Thyroid gland (tissue), 4 donors: ENCODE results near the gene TPT1. TPM values are rescaled to one million over a fixed set of nuclear protein-coding genes. Genes with fewer than 3 reads are reported as not detected.

Experiments used
- DNase-seq, 2 donors: peaks; one replicate each; pipeline ENCODE4 v3.0.0-alpha.2; 2019
- H3K27ac ChIP-seq, 3 donors: fragments of 200-600 bp; sonication (generic); 1 replicate in 2 of 3; 2 replicates in 1 of 3; pipeline ENCODE4 v1.5.1; 2016 to 2019; ENCODE audit warnings: mild to moderate bottlenecking in 1 of 3, moderate library complexity in 1 of 3
- H3K27me3 ChIP-seq: fragments of 200-600 bp; sonication (generic); one replicate; pipeline ENCODE4 v1.5.1; 2019
- H3K36me3 ChIP-seq, 2 donors: fragments of 200-600 bp; sonication (generic); one replicate each; pipeline ENCODE4 v1.5.1; 2016 to 2019
- H3K4me1 ChIP-seq, 2 donors: fragments of 200-600 bp; sonication (generic); one replicate each; pipeline ENCODE4 v1.5.1; 2017 to 2019
- H3K4me3 ChIP-seq, 3 donors: fragments of 200-600 bp; sonication (generic); replicated peaks in 1 of 3; 1 replicate in 2 of 3; 2 replicates in 1 of 3; pipeline ENCODE4 v1.5.1; 2016; ENCODE audit warnings: mild to moderate bottlenecking in 1 of 3
- H3K9me3 ChIP-seq: fragments of 200-600 bp; sonication (generic); one replicate; pipeline ENCODE4 v1.5.1; 2017
- POLR2A ChIP-seq, 2 donors: fragments of 450-650 bp; IDR thresholded peaks; one replicate each; pipeline ENCODE4 v1.6.1; 2017; ENCODE audit warnings: antibody characterized with exemption in 2 of 2, mild to moderate bottlenecking in 2 of 2, moderate library complexity in 1 of 2
- whole genome bisulfite sequencing, 2 donors: methylation state at CpG; one replicate each; pipeline ENCODE4 v1.1.5; 2017; 5-methylcytosine and 5-hydroxymethylcytosine counted together
- intact Hi-C: fragments of 100-400 bp; cut with DNase I; formaldehyde crosslinking; loops from one replicate; pipeline ENCODE4 v1.15.1; 2023
- total RNA-seq, 4 donors: library from RNA; depleted of rRNA; stranded (reverse); fragments of >200 nt; gene quantifications; one replicate each; pipeline ENCODE4 v1.2.3, GENCODE V29; 2016
- TF ChIP-seq, protein P1 (sequence below), 6 experiments: fragments of 200-600 bp in 3 of 6; fragments of 450-650 bp in 3 of 6; sonication (generic) in 3 of 6; IDR thresholded peaks; one replicate each; pipeline ENCODE4 v1.5.1; 2016 to 2019; ENCODE audit warnings: antibody characterized with exemption in 6 of 6, mild to moderate bottlenecking in 2 of 6, inconsistent platforms in 1 of 6, moderate library complexity in 1 of 6

The TPT1 gene
- total RNA-seq, 4 donors from 2014 or later: 2,350 to 4,169 (median 2,632) TPM

DNA sequence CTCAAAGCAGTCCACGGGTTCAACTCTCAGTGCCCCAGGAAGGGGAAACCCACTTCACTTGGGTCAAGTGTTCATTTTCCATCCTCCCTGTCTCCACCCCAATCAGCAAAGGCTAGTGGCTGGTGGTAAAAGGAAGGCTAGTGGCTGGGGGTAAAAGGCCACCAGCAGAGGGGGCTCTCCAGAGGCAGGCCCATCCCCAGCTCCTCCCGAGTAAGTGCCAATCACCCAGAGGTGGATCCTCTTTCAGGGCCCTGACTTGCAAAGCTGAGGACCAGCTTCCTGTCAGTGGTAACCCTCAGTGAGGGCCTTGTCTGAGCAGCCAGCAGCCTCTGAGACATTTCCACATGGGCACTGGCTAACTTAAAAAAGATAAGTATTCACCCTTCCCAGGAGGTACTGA is 22.0 kb upstream of the TPT1 start:
- H3K36me3 ChIP-seq: no peaks in the 10 kb centered on the region
- H3K4me1 ChIP-seq: peaks cover 0 to 5% of the 10 kb centered on the region in 2 donors
- no peaks in the 10 kb centered on the region for H3K27me3 ChIP-seq
- WGBS, 2 donors: 87 to 100% methylated on average over 2 of the region's 2 CpGs
- no peaks in the 10 kb centered on the region for H3K9me3 ChIP-seq
- no peak for DNase-seq
- no peak overlapping the region for H3K27ac ChIP-seq
- TF ChIP-seq, protein P1, sequence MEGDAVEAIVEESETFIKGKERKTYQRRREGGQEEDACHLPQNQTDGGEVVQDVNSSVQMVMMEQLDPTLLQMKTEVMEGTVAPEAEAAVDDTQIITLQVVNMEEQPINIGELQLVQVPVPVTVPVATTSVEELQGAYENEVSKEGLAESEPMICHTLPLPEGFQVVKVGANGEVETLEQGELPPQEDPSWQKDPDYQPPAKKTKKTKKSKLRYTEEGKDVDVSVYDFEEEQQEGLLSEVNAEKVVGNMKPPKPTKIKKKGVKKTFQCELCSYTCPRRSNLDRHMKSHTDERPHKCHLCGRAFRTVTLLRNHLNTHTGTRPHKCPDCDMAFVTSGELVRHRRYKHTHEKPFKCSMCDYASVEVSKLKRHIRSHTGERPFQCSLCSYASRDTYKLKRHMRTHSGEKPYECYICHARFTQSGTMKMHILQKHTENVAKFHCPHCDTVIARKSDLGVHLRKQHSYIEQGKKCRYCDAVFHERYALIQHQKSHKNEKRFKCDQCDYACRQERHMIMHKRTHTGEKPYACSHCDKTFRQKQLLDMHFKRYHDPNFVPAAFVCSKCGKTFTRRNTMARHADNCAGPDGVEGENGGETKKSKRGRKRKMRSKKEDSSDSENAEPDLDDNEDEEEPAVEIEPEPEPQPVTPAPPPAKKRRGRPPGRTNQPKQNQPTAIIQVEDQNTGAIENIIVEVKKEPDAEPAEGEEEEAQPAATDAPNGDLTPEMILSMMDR (IDR thresholded peaks at IDR 0.05): no peak
- TF ChIP-seq POLR2A (IDR thresholded peaks at IDR 0.05): no peak
- intact Hi-C loops: no loop called here
- no peak overlapping the region for H3K4me3 ChIP-seq

DNA sequence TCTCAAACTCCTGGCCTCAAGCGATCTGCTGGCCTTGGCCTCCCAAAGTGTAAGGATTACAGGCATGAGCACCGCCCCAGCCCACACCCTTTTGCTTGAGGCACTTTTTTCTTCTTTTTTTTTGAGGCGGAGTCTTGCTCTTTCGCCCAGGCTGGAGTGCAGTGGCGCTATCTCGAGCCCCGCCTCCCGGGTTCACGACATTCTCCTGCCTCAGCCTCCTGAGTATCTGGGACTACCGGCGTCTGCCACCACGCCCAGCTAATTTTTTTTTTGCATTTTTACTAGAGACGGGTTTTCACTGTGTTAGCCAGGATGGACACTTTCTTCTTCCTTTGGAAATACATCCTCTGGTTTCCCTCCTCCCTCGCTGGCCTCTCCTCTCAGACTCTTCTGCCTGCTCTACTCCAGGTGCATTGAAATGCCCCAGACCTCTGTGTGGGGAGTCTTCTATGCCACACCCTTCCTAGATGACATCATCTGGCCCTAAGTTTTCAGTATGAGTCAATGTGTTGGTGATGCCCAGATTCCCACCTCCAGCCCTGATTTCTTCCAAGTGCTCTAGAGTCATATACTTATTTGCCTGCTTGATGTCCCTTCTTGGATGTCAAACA is 20.7 kb upstream of the TPT1 start:
- peaks cover 0 to 3% of the 10 kb centered on the region in 2 donors for H3K36me3 ChIP-seq
- intact Hi-C loops: no loop called here

GRCh38 chr13:45356966-45357672 is 16.1 kb upstream of the TPT1 start:
- 81 to 93% methylated on average over 7 of the region's 7 CpGs for whole genome bisulfite sequencing, 2 donors
- no peak overlapping the region for H3K4me3 ChIP-seq
- H3K27ac ChIP-seq: no peak overlapping the region
- intact Hi-C loops: no loop called here
- peaks cover 4 to 9% of the 10 kb centered on the region in 2 donors for H3K36me3 ChIP-seq
- H3K4me1 ChIP-seq: no peaks in the 10 kb centered on the region
- DNase-seq: no peak
- no peaks in the 10 kb centered on the region for H3K27me3 ChIP-seq
- no peaks in the 10 kb centered on the region for H3K9me3 ChIP-seq
- TF ChIP-seq POLR2A (IDR thresholded peaks at IDR 0.05): no peak
- TF ChIP-seq, protein P1 (IDR thresholded peaks at IDR 0.05): no peak

More for the DNA sequence above, 20.7 kb upstream of the TPT1 start:
- H3K4me1 ChIP-seq: no peaks in the 10 kb centered on the region
- no peak for TF ChIP-seq POLR2A (IDR thresholded peaks at IDR 0.05)
- TF ChIP-seq, protein P1 (IDR thresholded peaks at IDR 0.05): no peak
- WGBS, 2 donors: 95 to 97% methylated on average over 14 of the region's 14 CpGs
- DNase-seq: no peak
- no peaks in the 10 kb centered on the region for H3K9me3 ChIP-seq
- H3K27ac ChIP-seq: no peak overlapping the region
- H3K4me3 ChIP-seq: no peak overlapping the region
- H3K27me3 ChIP-seq: no peaks in the 10 kb centered on the region

DNA sequence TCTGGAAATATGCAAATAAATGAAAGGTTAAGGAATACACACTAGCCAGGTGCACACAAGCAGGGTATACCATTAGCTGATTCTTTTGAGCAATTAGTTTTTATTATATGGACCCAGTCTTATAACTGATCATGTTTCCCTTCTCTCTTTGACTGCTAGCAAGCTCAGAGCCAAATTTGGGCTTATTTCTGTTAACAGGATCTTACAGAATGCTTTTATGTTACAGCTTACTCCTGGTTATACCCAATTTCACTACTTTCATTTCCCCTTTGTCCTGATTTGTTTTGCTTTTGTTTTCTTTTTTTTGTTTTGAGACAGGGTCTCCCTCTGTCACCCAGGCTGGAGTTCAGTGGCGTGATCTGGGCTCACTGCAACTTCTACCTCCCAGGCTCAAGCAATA is 12.9 kb upstream of the TPT1 start:
- H3K4me3 ChIP-seq: no peak overlapping the region
- no peaks in the 10 kb centered on the region for H3K27me3 ChIP-seq
- peaks cover 8 to 15% of the 10 kb centered on the region in 2 donors for H3K36me3 ChIP-seq
- no peak overlapping the region for H3K27ac ChIP-seq
- H3K4me1 ChIP-seq: no peaks in the 10 kb centered on the region
- intact Hi-C loops: no loop called here
- H3K9me3 ChIP-seq: no peaks in the 10 kb centered on the region
- WGBS, 2 donors: 97 to 100% methylated on average over 1 of the region's 1 CpG
- DNase-seq: no peak
- no peak for TF ChIP-seq POLR2A (IDR thresholded peaks at IDR 0.05)
- TF ChIP-seq, protein P1 (IDR thresholded peaks at IDR 0.05): peak in 1 of 6 experiments; percentile 11

DNA sequence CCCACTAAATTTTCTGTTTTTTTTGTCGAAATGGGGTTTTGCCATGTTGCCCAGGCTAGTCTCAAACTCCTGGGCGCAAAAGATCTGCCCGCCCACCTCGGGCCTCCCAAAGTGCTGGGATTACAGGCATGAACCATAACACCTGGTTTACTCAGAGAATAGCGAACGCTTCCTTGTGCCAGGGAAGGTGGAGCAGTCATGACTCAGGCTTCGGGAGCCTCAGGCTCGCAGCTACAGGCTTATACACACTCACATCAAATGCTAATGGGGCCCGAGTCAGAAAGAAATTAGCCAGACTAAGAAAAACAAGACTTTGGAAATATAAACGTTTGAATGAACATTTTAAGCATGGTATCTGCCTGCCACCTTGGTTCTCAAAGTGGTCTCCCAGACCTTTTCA is 11.0 kb upstream of the TPT1 start:
- H3K9me3 ChIP-seq: no peaks in the 10 kb centered on the region
- H3K4me3 ChIP-seq: no peak overlapping the region
- H3K27me3 ChIP-seq: no peaks in the 10 kb centered on the region
- no peaks in the 10 kb centered on the region for H3K4me1 ChIP-seq
- no peak overlapping the region for H3K27ac ChIP-seq
- 89 to 93% methylated on average over 10 of the region's 10 CpGs for WGBS, 2 donors
- intact Hi-C loops: no loop called here
- TF ChIP-seq, protein P1 (IDR thresholded peaks at IDR 0.05): no peak
- no peak for TF ChIP-seq POLR2A (IDR thresholded peaks at IDR 0.05)
- no peak for DNase-seq
- H3K36me3 ChIP-seq: peaks cover 9 to 15% of the 10 kb centered on the region in 2 donors
